Colon (tissue), 2 donors: Measurements from ENCODE around the gene ERFE.

Experiments used
- FAIRE-seq: peaks from 2 replicates; lab custom pipeline; 2012; peaks lifted over from hg19 to GRCh38; lab: Jason Lieb, UNC
- donor health status: control.
- donor health status: control.

The ERFE gene

DNA sequence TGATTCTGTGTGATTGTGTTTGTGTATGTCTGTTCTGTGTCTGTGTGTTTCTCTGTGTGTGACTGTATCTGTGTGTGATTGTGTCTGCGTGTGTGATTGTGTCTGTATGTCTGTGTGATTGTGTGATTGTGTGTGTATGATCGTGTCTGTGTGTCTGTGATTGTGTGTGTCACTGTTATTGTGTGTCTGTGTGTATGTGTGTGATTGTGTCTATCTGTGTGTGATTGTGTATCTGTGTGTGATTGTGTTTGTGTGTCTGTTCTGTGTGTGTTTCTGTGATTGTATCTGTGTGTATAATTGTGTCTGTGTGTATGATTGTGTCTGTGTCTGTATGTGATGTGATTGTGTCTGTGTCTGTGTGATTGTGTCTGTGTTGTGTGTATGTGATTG is 32.0 kb upstream of the ERFE start:
- no peak for FAIRE-seq

DNA sequence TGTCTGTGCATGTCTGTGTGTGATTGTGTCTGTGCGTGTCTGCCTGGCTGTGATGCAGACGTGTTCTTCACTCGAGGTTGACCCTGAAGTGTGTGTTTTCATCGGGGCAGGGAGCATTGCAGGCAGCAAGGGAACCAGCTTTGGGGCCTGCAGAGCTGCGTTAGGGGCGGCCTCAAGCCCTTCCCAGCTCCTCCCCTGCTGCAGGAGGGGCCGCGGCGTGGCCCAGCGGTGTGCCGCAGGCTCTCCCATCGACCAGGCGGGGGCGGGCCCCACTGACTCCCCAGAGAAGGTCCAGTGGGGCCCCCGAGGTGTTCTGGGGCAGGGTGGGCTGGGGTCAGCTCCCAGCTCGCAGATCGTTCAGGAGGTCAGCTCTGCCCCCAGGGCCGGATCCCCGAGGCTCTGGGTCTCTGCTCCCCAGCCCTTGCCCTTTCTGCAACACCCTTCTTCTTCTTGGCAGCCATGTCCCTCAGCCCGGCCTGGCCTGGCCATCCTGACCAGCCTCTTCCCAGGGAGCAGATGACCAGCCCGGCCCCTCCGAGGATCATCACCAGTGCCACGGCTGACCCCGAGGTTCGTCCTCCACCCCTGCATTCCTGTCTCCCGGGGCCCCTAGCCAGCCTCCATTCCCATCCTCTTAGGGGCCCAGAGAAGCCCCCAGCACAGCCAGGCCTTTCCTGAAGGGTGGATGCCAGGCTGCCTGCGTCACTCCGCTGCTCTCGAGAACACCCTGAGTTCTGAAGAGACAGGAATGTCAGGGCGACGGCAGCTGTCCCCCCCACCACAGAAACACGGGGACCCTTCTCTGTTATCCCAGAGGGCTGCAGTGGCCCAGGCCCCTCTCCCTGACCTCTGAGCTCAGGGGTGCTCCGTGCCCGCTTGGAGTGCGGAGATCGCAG is 31.4 kb upstream of the ERFE start:
- FAIRE-seq = no peak

DNA sequence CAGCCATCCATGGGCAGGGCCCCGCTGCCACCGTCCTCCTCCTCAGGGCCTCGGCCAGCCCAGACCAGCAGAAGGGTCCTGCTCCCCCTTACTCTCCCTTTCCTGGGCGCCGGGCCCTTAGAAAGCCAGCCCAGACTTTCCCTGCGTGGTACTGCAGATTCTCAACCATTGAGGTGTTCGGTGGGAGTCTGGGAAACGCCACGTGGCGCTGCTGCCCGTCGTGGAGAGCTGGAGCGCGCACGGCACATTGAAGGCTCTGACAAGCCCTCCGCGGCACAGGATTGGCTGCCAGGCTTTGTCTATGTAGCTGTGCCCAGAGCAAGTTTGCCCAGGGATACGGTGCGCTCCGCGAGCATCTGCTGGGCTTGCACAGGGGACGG is 30.7 kb upstream of the ERFE start:
- no peak for FAIRE-seq

DNA sequence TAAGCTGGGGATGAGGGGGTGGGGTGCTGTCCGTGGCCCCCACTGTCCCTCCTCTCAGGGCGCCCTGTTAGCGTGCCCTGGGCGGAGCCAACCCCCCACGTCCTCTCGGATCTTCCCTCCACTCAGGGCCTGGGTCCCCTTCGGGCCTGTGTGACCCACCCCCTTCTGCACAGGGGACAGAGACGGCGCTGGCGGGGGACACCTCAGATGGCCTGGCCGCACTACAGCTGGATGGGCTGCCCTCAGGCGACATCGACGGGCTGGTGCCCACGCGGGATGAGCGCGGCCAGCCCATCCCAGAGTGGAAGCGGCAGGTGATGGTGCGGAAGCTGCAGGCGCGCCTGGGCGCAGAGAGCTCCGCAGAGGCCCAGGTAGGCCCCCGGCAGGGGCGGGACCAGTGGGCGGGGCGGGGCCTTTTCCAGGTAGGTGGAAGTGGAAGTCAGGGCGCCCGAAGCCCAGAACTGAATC is 30.2 kb upstream of the ERFE start:
- FAIRE-seq = no peak

DNA sequence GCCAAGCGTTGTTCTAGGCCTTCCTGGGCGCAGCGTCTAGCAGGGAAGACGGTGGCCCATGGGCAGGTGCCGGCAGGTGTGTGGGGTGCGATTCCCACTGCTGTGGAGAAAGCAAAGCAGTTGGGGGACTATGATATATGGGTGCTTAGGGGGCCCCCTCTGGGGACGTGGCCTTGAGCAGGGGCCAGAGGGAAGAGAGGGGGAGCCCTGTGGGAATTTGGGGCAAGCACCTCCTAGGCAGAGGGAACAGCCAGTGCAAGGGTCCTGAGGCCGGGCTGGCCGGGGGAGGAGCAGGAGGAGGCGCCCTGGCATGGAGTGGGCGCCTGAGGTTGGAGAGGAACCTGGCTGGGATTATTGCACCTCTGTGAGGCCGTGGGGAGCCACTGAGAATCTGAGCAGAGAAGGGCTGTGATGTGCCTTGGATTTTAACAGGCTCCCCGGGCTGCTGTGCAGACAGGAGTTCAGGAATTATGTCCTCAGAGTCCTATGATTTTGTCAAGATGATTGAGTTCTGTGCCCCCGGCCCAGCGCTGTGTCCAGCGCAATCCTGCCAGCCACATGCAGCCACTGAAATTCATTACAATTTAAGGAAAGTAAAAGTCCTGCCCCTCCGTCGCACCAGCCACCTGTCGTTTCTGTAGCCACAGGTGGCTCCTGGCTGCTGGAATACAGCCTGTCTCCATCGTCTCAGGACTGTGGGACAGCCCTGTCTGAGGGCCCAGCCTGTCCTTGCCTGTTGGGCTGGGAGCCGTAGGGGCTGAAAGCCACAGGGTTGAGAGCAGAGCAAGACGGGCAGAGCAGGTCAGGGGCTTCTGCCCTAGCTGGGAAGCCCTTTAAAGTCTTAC is 29.4 kb upstream of the ERFE start:
- FAIRE-seq = no peak

DNA sequence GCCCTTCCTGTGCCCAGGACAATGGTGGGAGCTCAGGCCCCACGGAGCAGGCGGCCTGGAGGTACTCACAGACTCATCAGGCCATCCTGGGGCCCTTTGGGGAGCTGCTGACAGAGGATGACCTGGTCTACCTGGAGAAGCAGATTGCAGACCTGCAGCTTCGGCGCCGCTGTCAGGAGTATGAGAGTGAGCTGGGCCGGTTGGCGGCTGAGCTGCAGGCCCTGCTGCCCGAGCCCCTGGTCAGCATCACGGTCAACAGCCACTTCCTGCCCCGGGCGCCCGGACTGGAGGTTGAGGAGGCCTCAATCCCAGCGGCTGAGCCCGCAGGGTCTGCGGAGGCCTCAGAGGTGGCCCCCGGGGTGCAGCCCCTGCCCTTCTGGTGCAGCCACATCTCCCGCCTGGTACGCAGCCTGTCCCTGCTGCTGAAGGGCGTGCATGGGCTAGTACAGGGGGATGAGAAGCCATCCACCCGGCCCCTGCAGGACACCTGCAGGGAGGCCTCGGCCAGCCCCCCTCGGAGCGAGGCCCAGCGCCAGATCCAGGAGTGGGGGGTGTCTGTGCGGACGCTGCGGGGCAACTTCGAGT is 28.6 kb upstream of the ERFE start:
- FAIRE-seq = no peak

DNA sequence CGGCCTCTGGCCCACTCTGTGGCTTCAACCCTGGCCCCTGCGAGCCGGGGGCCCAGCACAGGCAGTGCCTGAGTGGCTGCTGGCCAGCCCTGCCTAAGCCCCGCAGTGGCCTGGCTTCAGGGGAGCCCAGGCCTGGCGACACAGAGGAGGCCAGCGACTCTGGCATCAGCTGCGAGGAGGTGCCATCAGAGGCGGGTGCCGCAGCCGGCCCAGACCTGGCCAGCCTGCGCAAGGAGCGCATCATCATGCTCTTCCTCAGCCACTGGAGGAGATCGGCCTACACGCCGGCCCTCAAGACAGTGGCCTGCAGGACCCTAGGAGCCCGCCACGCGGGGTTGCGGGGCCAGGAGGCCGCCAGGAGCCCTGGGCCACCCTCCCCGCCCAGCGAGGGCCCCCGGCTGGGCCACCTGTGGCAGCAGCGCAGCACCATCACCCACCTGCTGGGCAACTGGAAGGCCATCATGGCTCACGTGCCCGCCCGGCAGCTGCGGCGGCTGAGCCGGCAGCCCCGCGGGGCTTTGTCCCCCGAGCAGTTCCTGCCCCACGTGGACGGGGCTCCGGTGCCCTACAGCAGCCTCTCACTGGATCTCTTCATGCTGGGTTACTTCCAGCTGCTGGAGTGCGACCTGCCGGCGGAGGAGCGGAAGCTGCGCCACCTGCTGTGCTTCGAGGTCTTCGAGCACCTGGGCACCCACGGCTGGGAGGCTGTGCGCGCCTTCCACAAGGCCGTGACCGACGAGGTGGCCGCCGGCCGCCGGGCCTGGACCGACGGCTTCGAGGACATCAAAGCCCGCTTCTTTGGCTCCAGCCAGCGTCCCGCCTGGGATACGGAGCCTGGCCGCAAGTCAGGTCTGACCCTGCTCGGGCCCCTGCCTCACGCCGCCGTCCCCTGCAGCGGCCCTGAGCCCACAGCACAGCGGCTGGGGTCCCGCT is 27.8 kb upstream of the ERFE start:
- no peak for FAIRE-seq

DNA sequence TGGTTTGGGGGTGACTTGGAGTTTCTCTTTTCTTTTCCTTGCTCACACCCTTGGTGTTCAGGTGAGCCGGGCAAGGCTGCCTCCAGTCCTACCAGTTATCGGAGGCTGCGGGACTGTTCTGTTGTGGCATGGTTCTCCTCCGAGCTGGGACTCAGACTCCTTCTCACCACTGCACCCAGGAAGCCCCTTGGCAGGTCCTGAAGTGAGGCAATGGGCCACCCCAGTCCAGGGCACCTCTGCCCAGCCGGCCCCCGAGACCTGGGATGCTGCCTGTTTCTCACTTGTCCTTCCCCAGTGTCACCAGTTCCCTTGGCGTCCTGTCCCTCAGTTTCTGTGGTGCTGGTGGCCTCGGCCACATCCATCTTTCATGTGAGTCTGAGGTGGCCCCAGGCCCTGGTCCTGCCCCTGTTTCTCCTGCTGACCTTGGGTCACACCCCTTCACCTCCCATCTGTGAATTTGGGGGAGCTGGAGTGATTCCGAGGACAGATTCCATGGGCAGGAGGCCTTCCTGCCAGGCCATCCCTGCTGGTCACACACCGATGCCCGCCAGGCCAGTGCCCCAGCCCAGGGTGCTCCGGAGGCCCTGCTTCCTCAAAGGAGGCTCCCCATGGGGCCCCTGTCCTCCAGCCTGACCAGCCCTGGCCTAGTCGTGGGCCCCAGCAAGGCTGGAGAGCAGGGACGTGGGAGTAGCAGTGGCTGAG is 26.9 kb upstream of the ERFE start:
- no peak for FAIRE-seq

DNA sequence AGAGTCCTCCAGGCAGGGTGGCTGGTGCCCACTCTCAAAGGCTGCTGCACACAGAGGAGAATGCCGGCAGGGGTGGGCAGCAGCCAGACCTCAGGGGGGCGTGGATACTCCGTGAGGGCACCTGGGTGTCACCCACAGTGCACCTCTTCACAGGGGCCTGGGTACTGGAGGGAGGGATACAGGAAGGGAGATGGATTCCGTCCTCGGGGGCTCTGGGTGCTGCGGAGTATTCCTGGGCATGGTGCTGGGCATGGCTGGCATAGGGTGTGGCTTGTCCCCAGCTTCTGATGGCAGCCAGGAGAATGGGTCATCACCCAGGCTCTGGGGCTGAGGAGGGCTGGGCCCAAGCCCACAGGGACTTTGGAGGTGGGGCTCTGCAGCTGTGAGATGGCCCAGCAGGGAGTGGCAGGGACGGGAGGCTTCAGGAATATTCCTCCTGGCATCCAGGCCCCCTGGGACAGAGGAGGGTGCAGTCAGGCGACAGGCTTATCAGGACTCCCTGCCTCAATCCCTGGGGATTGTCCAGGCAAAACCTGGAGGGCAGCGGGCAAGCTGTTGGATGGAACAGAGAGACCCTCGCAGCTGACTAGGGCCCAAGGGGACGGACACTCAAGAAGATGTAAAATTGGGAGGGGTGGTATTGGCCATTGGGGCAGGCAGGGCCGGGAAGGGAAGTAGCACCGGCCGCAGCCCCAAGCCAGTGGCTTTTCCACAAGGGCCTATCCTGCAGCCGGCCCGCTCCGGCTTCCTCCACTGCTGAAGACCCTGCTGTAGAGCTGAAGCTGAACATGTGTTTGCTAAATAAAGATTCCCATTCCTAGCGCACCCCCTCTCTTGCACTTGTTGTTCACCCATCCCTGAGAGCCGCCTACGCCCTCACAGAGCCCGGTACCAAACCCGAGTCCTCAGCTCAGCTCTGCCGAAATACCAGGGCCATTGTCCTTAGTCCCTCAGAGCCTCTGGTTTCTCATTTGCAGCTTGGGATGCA is 26.0 kb upstream of the ERFE start:
- no peak for FAIRE-seq

DNA sequence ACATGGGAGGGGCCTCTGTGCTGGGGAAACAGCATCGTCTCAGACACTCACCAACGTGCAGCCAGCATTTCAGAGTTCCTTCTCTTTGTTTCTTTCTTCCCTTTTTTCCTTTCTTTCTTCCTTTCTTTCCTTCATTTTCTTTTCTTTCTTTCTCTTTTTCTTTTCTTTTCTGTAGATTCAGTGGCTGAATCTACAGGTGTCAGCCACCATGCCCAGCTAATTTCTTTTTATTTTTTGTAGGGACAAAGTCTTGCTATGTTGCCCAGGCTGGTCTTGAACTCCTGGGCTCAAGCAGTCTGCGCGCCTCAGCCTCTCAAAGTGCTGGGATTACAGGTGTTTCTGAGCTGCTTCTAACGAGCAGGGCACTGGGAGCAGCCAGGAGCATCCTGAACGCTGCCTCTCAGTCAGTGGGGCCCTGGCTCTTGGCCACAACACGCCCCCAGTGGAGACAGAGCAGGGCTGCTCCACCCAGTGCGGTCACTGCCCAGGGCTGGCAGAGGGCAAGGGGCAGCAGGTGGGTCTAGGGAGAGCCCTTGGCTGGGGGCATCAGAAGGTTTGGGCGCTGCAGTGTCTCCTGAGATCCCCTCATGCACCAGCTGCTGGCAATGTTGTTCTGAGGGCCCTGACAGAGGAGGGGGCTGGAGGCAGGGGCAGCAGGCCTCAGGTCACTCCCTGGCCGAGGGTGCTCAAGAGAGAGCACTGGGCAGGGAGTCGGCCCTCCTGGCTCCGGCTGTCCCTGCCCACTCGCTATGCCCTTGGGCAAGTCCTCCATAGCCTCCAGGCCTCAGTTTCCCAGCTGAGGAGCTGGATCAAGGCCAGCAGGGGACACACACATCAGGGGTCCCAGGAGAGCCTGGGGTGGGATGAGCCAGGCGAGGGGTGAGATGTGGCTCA is 25.0 kb upstream of the ERFE start:
- no peak for FAIRE-seq

DNA sequence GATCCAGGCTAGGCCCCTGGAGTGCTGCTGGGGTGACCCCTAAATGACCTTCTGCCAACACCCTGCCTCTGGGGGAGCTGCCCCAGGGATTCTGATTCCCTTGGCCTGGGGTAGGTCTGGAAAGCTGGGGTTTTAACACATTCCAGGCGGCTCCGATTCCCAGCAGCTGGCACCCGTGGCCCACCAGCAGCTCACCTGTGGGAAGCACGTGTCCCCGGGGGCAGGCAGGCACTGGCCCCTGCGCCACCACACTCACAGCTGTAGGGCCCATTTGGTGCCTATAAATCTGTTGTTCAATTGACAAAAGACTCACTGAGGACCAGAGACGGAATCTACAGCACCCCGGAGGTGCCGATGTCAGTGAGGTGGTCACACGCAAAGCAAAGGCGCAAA is 24.4 kb upstream of the ERFE start:
- no peak for FAIRE-seq

DNA sequence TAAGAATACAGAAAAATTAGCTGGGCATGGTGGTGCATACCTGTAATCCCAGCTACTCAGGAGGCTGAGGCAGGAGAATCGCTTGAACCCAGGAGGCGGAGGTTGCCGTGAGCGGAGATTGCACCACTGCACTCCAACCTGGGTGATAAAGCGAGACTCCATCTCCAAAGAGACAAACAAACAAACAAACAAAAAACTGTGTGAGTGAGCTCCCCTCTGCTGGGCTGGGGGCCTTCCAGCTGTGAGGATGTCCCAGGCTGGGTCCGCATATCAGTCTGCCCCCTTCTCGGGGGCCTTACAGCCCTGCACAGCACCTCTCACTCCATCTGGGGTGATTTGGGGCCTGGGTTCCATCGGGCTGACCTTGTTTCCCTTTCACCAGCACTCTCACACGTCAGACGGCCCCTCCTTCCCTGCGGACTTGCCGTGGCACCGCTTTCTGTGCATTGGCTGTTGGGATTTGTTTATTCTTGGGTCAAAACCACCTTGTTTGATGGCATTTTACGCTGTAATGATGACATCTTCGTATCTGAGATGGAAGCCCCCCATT is 23.1 kb upstream of the ERFE start:
- no peak for FAIRE-seq

DNA sequence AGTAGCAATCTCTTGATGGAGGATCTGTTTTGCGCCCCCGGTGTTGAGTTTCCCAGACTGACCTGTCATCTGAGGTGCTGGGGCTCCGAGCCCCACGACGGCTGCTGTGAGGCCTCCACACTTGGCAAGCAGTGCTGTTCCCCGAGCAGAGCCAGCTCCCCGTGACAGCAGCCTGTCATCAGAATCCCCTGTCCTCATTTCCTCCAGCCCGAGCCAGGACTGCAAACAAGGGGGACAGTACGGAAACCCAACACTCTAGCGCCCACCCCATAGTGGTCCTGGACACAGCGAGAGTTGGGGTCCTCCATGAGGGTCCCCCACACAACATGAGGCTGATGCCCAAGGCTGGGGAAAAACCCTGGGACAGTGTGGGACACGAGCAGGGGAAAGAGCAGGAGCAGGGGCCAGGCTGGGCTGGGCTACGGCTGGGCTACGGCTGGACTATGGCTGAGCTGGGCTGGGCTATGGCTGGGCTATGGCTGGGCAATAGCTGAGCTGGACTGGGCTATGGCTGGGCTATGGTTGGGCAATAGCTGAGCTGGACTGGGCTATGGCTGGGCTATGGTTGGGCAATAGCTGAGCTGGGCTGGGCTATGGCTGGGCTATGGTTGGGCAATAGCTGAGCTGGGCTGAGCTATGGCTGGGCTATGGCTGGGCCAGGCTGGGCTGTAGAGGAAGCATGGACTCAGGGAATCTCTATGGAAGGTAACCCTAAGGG is 21.8 kb upstream of the ERFE start:
- no peak for FAIRE-seq

DNA sequence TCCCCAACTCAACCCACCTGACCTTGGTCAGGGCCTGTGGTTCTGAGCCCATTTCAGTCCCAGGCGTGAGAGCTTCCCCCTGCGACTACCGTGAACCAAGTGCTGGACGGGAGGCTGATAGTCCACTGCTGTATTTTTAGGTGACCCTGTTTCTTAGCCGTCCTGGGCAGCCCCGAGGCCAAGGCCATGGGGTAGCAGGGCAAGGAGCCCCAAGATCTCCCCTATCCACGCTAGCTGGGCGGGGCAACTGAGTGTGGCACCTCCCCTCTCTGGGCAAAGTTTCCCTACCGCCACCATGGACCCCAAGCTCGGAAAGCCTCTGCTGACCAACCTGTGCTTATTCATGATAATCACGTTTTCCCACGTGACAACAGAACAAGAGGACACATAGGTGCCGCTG is 20.9 kb upstream of the ERFE start:
- no peak for FAIRE-seq

DNA sequence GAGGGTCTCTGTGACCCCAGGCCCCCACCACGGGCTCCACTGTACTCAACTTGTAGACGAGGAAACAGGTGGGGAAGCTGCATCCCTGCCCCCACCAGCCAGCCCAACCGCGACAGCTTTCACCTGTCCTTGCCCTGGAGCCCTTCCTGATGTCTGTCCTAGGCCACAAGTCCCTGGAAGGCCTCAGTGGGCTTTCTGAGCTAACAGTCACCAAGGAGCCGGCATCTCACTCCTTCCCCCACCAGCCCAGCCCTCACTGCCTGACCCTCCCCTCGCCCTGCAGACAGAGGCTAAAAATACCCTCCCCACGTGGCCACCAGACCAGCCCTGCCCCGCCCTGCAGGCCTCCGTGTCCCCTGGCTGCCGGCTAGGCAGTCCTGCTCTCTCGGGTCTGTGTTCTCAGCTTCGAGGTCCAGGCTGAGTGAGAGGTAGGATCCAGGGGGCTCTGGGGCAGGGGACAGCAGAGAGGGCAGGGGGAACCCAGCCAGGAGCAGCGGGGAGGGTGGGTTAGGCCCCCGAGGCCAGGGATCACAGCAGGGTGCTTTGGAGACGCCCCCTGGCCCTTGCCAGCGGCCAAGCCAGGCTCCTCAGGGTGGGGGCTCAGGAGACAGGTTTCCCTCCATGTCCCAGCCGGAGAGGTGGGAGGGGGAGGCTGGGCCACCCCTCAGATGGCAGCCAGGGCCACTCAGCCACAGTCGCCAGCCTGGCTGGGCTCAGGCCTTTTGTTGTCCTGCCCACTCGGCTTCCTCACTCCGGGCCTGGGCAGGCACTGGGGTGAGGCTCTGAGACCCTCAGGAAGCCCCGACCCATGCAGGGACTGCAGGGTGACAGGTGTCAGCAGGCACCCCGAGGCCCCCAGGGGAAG is 20.2 kb upstream of the ERFE start, which contains the start of gene KLHL30:
KLHL30 (plus strand) TSS at position 338 of the 865 bp plus-strand sequence. CDS start 2,087 bp downstream, outside the sequence.
- no peak for FAIRE-seq

DNA sequence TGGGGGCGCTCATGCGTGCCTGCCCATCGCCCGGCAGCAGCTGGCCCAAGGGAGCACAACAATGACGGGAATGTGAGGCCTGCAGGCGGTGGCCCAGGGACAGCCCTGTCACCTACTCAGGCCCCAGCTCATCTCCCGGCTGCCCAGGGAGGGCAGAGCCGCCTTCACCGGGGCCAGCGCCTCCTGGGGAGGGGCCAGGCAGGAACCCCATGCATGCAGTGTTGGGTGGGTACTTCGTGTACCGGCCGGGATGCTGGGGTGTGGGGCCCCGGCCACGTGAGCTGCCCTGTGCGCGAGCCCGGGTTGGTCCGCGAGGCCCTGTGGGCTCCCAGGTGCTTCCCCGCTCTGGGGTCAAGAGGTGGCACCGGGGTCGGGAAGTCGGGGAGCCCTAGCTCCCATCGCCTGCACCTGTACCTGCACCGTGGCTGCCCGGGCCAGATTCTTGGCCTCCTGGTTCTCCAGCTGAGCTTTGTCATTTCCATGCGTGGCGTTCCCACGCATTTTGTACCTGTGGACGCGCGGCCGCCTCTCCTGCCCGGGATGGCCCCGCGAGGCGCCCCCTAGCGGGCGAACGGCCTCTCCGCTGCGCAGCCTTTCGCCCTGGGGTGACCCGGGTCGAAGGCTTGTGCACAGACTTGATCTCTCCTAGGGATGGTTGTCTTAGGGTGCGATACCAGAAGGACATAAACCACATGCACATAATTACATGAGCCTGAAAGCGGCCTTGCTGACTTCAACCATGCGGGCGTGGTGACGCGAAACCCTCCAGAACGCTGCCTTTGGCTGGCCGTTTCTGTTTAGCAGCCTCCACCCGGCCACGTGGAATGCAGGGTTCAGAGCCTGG is 19.4 kb upstream of the ERFE start:
- no peak for FAIRE-seq
